ENCODE measurements around the gene TTC7B.

Gene TTC7B

GRCh38 chr14:90502760-90503159 is 313.5 kb downstream of the TTC7B start:
- H3K27ac ChIP-seq = no peak overlapping the region
- no peak for TF ChIP-seq CTCF (conservative IDR thresholded peaks at IDR 0.05)
- no peak for TF ChIP-seq ZFX (IDR thresholded peaks at IDR 0.05)

- no peak for TF ChIP-seq ZFX (IDR thresholded peaks at IDR 0.05)
- no peak for TF ChIP-seq CTCF (conservative IDR thresholded peaks at IDR 0.05)
- no peak overlapping the region for H3K27ac ChIP-seq
Measured at GRCh38 chr14:90500665-90501370, 315.4 kb downstream of the TTC7B start.

GRCh38 chr14:90499908-90500664 is 316.1 kb downstream of the TTC7B start:
- no peak overlapping the region for H3K27ac ChIP-seq
- TF ChIP-seq ZFX (IDR thresholded peaks at IDR 0.05) (no peak), CTCF (conservative IDR thresholded peaks at IDR 0.05) (no peak)

GRCh38 chr14:90499121-90499520 is 317.1 kb downstream of the TTC7B start:
- TF ChIP-seq CTCF (conservative IDR thresholded peaks at IDR 0.05) = no peak
- no peak for TF ChIP-seq ZFX (IDR thresholded peaks at IDR 0.05)
- no peak overlapping the region for H3K27ac ChIP-seq

- TF ChIP-seq CTCF (conservative IDR thresholded peaks at IDR 0.05) = no peak
- TF ChIP-seq ZFX (IDR thresholded peaks at IDR 0.05) = no peak
- no peak overlapping the region for H3K27ac ChIP-seq
Measured at GRCh38 chr14:90498198-90498597, 318.0 kb downstream of the TTC7B start.

- no peak overlapping the region for H3K27ac ChIP-seq
- no peak for TF ChIP-seq CTCF (conservative IDR thresholded peaks at IDR 0.05)
- no peak for TF ChIP-seq ZFX (IDR thresholded peaks at IDR 0.05)
Measured at GRCh38 chr14:90496379-90496778, 319.9 kb downstream of the TTC7B start.

All from C4-2B (cell line).